ENCODE data around the gene SLC19A1.

DNA sequence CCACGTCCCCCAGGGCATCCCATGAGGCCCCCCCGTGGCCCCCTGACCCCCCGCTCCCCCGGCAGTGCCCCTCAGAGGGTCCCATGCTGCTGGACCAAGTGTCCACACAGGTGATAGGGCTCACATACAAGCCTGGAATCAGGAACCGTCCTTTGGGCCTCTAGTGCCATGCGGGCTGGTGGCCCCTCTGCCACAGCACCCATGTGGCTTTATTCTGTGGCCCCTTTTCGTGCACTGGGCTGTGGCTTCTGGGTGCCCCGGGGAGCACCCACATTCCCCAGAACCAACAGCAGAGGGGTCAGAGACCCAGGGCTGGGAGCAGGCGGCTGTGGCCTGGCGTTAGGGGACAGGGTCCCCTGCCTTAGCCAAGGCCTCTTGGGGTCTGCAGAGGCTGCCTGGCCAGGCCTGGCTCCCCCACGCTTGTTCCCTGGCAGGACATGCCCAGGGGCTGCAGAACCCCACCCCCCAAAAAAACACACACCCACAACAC lies 31.7 kb downstream of the SLC19A1 start:
- TF ChIP-seq, protein P1, sequence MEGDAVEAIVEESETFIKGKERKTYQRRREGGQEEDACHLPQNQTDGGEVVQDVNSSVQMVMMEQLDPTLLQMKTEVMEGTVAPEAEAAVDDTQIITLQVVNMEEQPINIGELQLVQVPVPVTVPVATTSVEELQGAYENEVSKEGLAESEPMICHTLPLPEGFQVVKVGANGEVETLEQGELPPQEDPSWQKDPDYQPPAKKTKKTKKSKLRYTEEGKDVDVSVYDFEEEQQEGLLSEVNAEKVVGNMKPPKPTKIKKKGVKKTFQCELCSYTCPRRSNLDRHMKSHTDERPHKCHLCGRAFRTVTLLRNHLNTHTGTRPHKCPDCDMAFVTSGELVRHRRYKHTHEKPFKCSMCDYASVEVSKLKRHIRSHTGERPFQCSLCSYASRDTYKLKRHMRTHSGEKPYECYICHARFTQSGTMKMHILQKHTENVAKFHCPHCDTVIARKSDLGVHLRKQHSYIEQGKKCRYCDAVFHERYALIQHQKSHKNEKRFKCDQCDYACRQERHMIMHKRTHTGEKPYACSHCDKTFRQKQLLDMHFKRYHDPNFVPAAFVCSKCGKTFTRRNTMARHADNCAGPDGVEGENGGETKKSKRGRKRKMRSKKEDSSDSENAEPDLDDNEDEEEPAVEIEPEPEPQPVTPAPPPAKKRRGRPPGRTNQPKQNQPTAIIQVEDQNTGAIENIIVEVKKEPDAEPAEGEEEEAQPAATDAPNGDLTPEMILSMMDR (IDR thresholded peaks at IDR 0.05), result no peak
- TF ChIP-seq POLR2A (IDR thresholded peaks at IDR 0.05), result no peak
